ENCODE measurements around the gene CEP128.

CEP128 gene

GRCh38 chr14:80902608-80903007, 38.9 kb downstream of the CEP128 start:
- DNase-seq (ENCODE audit: low read depth in 1 of 2, low spot score in 1 of 2): no peak

GRCh38 chr14:80901822-80902221, 39.7 kb downstream of the CEP128 start:
- DNase-seq (ENCODE audit: low read depth in 1 of 2, low spot score in 1 of 2): no peak

- no peak for DNase-seq (ENCODE audit: low read depth in 1 of 2, low spot score in 1 of 2)
Measured at GRCh38 chr14:80901260-80901659, 40.3 kb downstream of the CEP128 start.

- no peak for DNase-seq (ENCODE audit: low read depth in 1 of 2, low spot score in 1 of 2)
Measured at GRCh38 chr14:80872645-80873044, 68.9 kb downstream of the CEP128 start.

GRCh38 chr14:80868260-80868659, 73.3 kb downstream of the CEP128 start:
- DNase-seq (ENCODE audit: low read depth in 1 of 2, low spot score in 1 of 2): no peak

- no peak for DNase-seq (ENCODE audit: low read depth in 1 of 2, low spot score in 1 of 2)
Measured at GRCh38 chr14:80867798-80868197, 73.7 kb downstream of the CEP128 start.

- DNase-seq (ENCODE audit: low read depth in 1 of 2, low spot score in 1 of 2): no peak
Measured at GRCh38 chr14:80867091-80867490, 74.4 kb downstream of the CEP128 start.

GRCh38 chr14:80865565-80865964, 76.0 kb downstream of the CEP128 start:
- DNase-seq (ENCODE audit: low read depth in 1 of 2, low spot score in 1 of 2): no peak

GRCh38 chr14:80862983-80863382, 78.6 kb downstream of the CEP128 start:
- DNase-seq (ENCODE audit: low read depth in 1 of 2, low spot score in 1 of 2): no peak

GRCh38 chr14:80862541-80862940, 79.0 kb downstream of the CEP128 start:
- DNase-seq (ENCODE audit: low read depth in 1 of 2, low spot score in 1 of 2): no peak

- DNase-seq (ENCODE audit: low read depth in 1 of 2, low spot score in 1 of 2): no peak
Measured at GRCh38 chr14:80850197-80850814, 91.2 kb downstream of the CEP128 start.

GRCh38 chr14:80847070-80847469, 94.5 kb downstream of the CEP128 start:
- DNase-seq (ENCODE audit: low read depth in 1 of 2, low spot score in 1 of 2): no peak

- no peak for DNase-seq (ENCODE audit: low read depth in 1 of 2, low spot score in 1 of 2)
Measured at GRCh38 chr14:80845856-80846255, 95.7 kb downstream of the CEP128 start.

GRCh38 chr14:80844872-80845271, 96.7 kb downstream of the CEP128 start:
- no peak for DNase-seq (ENCODE audit: low read depth in 1 of 2, low spot score in 1 of 2)

- no peak for DNase-seq (ENCODE audit: low read depth in 1 of 2, low spot score in 1 of 2)
Measured at GRCh38 chr14:80839743-80840142, 101.8 kb downstream of the CEP128 start.

- no peak for DNase-seq (ENCODE audit: low read depth in 1 of 2, low spot score in 1 of 2)
Measured at GRCh38 chr14:80809663-80810062, 131.9 kb downstream of the CEP128 start.

GRCh38 chr14:80805136-80805535, 136.4 kb downstream of the CEP128 start:
- DNase-seq (ENCODE audit: low read depth in 1 of 2, low spot score in 1 of 2): no peak

- DNase-seq (ENCODE audit: low read depth in 1 of 2, low spot score in 1 of 2): no peak
Measured at GRCh38 chr14:80798878-80799277, 142.7 kb downstream of the CEP128 start.

GRCh38 chr14:80798211-80798610, 143.3 kb downstream of the CEP128 start:
- DNase-seq (ENCODE audit: low read depth in 1 of 2, low spot score in 1 of 2): no peak

- DNase-seq (ENCODE audit: low read depth in 1 of 2, low spot score in 1 of 2): no peak
Measured at GRCh38 chr14:80792771-80793170, 148.8 kb downstream of the CEP128 start.

GRCh38 chr14:80787876-80788275, 153.7 kb downstream of the CEP128 start:
- no peak for DNase-seq (ENCODE audit: low read depth in 1 of 2, low spot score in 1 of 2)

- DNase-seq (ENCODE audit: low read depth in 1 of 2, low spot score in 1 of 2): no peak
Measured at GRCh38 chr14:80784820-80785219, 156.7 kb downstream of the CEP128 start.

- DNase-seq (ENCODE audit: low read depth in 1 of 2, low spot score in 1 of 2): no peak
Measured at GRCh38 chr14:80781972-80782367, 159.6 kb downstream of the CEP128 start.

GRCh38 chr14:80780500-80780899, 161.0 kb downstream of the CEP128 start:
- DNase-seq (ENCODE audit: low read depth in 1 of 2, low spot score in 1 of 2): no peak
